Activated CD4-positive, CD25-positive, alpha-beta regulatory T cell treated with anti-CD3 and anti-CD28 coated beads, Interleukin-2, amount 50 U/mL, for 24 hours (primary cell): ENCODE results near the gene RAPGEF6.
"Not testable (repeated sequence)": the region's sequence is repeated elsewhere in the genome, so short reads cannot be mapped to it uniquely, and the experiment has no call there.

Experiments used
- ATAC-seq, 2 donors: fragments of 150-1000 bp; cut with Tn5 transposase; one replicate each; pipeline ENCODE4 v1.10.0; 2021; ENCODE audit warnings: mild to moderate bottlenecking in 1 of 2, moderate library complexity in 1 of 2

RAPGEF6 gene

GRCh38 chr5:131639148-131639547 is 4.1 kb upstream of the RAPGEF6 start:
- ATAC-seq, result no peak

GRCh38 chr5:131637694-131638093 is 2.7 kb upstream of the RAPGEF6 start:
- no peak for ATAC-seq

GRCh38 chr5:131635684-131636572 is 899 bp upstream of the RAPGEF6 start:
- ATAC-seq, result no peak

- ATAC-seq, result peak; percentile 17 to 21
Measured at GRCh38 chr5:131634666-131634995, 398 bp downstream of the RAPGEF6 start.

GRCh38 chr5:131634238-131634637 is 791 bp downstream of the RAPGEF6 start:
- no peak for ATAC-seq

GRCh38 chr5:131633830-131634229 is 1.2 kb downstream of the RAPGEF6 start:
- no peak for ATAC-seq

GRCh38 chr5:131630963-131631350 is 4.1 kb downstream of the RAPGEF6 start:
- peak in 1 of 2 donors; percentile 14 for ATAC-seq

GRCh38 chr5:131630208-131630962 is 4.6 kb downstream of the RAPGEF6 start:
- no peak for ATAC-seq

GRCh38 chr5:131628990-131629389 is 6.0 kb downstream of the RAPGEF6 start:
- ATAC-seq, result no peak

GRCh38 chr5:131627207-131627865 is 7.7 kb downstream of the RAPGEF6 start:
- ATAC-seq, result no peak

- no peak for ATAC-seq
Measured at GRCh38 chr5:131622633-131623032, 12.4 kb downstream of the RAPGEF6 start.

- ATAC-seq, result not testable (repeated sequence)
Measured at GRCh38 chr5:131621164-131621563, 13.9 kb downstream of the RAPGEF6 start.

- ATAC-seq, result no peak
Measured at GRCh38 chr5:131619102-131619501, 15.9 kb downstream of the RAPGEF6 start.

GRCh38 chr5:131617140-131617822 is 17.7 kb downstream of the RAPGEF6 start:
- no peak for ATAC-seq

GRCh38 chr5:131615957-131616356 is 19.1 kb downstream of the RAPGEF6 start:
- ATAC-seq, result no peak

GRCh38 chr5:131613423-131613822 is 21.6 kb downstream of the RAPGEF6 start:
- ATAC-seq, result no peak

GRCh38 chr5:131611064-131611381 is 24.0 kb downstream of the RAPGEF6 start:
- no peak for ATAC-seq

- ATAC-seq, result no peak
Measured at GRCh38 chr5:131610198-131611063, 24.6 kb downstream of the RAPGEF6 start.

GRCh38 chr5:131609774-131610173 is 25.3 kb downstream of the RAPGEF6 start:
- no peak for ATAC-seq

GRCh38 chr5:131608597-131608996 is 26.4 kb downstream of the RAPGEF6 start:
- ATAC-seq, result no peak

- no peak for ATAC-seq
Measured at GRCh38 chr5:131607903-131608540, 27.0 kb downstream of the RAPGEF6 start.

- ATAC-seq, result no peak
Measured at GRCh38 chr5:131607418-131607817, 27.6 kb downstream of the RAPGEF6 start.
